SKM-1 (cell line): ENCODE data around the gene AMFR.

Experiments used
- DNase-seq: peaks from one replicate; lab custom pipeline; 2025; ENCODE audit not compliant: unreplicated experiment; lab: John Stamatoyannopoulos, UW

AMFR gene

DNA sequence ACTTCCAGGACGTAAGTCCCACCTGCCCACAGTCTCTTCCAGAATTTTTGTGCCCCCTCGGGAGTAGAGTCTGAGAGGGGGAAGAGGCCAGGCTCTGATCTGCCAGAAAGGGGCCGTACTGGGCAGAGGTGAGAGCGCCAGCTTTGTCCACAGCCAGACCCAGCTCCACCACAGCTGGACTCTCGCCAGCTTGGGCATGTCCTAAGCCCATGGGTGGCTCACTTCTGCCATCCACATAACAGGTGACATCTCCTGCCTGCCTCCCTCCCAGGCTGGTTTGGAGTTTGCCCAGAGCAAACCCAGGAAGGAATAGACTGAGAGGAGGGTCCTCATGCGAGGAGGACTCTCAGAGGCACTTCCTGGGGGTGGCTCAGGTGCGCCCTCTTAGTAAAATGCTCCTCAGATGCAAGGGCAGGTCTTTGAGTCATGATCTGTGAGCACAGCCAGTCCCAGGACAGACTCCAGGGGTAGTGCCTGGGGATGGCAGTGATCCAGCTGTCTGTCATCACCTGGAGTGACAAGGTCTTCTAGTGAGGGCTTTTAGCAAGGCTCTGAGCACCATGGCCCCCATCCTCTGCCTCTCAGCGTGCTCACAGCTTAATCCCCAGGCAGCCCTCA lies 89.2 kb downstream of the AMFR start:
- DNase-seq = no peak

- DNase-seq = no peak
Observed at GRCh38 chr16:56334761-56335160, 90.6 kb downstream of the AMFR start.

DNA sequence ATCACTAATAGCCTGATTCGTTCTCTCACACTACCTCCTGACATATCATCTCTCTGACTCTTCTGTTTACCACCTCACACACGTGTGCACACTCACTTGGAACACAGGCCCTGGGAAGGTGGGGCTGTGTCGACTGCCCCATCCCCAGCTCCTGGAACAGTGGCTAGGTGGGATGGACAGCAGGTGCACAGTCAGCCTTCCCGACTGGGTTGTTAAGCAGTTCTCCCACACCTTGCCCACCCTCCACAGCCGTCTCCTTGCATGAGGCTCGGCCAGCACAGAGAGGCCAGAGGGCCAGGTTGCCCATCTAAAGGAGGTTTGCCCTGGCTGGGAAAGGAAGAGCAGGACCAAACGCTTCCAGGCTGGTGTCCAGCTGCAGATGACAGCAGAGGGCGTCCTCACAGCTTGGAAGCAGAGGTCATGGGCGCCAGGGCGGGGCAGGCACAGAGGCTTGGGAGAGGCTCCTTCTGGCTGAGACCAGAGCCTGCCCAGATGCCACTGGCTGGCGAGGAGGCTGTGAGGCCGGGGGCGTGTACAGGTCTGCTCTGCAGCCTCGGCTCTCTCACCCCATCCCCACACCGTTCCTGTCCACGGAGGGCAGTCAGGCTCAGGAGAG lies 92.8 kb downstream of the AMFR start:
- DNase-seq = no peak

GRCh38 chr16:56331915-56332314 lies 93.4 kb downstream of the AMFR start:
- DNase-seq = no peak

GRCh38 chr16:56331399-56331798 lies 93.9 kb downstream of the AMFR start:
- no peak for DNase-seq

DNA sequence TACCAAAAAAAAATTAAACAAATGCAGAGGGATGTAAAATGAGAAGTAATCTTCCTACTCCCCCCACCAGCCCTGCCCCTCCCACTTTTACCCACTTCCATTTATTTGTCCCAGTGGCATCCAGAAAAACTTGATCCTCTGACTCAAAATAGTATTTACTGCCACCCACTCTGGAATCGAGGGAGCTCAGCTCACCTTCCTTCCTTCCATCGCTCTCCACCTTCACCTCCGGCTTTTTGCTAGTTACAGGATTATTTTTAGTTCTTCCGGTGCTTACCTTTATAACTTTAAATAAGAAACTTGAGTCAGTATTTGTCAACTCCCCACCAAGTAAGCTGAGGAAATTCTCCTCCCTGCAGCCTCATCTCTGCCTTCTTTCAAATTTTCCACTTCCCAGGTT lies 94.9 kb downstream of the AMFR start:
- DNase-seq = no peak

- no peak for DNase-seq
Observed at GRCh38 chr16:56329887-56330286, 95.5 kb downstream of the AMFR start.

DNA sequence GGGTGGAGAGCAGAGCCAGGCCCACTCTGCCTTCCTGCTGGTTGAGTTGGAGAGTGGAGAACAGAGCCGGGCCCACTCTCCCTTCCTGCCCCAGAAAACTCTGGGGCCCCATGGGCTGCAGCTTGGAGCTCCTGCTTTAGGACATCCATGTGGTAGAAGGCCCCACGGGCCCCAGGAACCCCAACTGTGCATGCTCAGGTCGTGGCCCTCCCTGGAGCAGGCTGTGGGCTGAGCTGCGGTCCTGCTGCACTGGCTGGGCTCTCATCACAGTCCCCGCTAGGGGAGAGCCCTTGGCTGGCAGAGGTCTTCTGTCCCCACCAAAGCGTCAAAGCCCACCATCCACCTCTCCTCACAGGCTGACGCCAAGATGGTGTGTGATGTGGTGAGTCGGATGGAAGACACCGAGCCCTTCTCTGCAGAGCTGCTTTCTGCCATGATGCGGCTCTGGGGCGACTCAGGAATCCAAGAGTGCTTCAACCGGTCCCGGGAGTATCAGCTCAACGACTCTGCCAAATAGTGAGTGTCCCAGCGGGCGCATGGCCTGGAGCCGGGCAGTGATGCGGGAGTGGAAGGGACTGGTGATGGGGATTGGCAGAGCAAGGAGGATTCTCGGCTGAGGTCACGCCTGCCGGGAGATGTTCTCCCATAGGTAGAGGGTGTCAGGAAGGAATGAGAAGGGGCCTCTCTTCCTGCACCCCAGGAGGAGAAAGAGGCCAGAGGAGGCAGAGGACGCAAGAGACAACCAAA lies 96.9 kb downstream of the AMFR start:
- DNase-seq = no peak

GRCh38 chr16:56327929-56328258 lies 97.5 kb downstream of the AMFR start:
- DNase-seq = no peak

DNA sequence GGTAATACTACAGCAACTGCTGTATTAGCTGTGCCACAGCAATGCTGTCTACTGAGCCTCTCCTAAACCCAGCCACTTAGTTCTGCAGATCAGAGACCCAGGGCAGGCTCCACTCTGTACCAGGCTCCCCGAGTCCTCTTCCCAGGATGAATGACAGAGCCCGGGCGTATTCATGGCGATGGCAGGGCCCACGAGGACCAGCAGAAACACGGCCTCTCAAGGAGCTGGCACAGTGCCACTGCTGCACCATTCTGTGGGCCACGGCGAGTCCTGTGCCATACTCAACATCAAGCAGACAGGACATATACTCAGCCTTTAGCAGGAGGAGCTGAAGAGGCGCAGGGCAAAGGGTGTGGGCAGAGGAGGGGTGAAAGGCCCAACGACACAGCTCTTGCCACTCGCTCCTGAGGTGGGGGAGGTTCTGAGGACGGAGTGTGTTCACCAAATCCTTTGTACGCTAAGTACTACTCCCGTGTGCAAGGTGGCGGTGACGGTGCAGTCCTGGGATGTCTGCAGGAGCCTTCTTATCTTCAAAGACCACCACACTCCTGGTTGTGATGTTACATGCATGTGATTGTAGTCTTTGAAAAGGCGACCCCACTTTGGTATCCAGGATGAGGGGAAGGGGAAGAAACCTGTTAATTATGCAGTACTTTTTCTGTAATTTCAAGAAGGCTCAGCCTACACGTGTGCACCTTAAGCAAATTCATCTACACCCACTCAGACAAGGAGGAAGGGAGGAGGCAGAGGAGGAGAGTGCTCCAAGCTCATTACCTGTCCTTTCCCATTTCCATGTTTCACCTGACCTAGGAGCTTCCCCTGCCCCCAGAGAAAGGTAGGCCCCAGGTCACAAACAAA lies 98.0 kb downstream of the AMFR start:
- no peak for DNase-seq

DNA sequence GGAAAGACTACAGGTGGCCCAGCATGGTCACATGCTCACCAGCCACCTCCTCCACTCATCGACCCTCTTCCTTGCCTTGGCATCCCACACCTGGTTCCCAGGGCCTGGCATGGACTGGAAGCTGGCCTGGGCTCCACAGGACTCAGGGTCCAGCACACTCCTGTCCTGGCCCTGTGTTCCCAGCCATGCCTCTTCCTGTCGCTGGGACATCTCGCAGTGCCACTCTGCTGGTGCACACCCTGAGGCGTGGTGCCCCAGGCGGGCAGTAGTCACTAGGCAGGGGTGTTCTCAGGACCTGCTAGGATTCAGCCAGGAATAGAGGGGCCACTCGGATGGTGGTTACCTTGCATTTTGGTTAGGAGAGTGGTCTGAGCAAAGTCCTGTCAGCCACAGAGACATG lies 99.4 kb downstream of the AMFR start:
- DNase-seq = no peak

DNA sequence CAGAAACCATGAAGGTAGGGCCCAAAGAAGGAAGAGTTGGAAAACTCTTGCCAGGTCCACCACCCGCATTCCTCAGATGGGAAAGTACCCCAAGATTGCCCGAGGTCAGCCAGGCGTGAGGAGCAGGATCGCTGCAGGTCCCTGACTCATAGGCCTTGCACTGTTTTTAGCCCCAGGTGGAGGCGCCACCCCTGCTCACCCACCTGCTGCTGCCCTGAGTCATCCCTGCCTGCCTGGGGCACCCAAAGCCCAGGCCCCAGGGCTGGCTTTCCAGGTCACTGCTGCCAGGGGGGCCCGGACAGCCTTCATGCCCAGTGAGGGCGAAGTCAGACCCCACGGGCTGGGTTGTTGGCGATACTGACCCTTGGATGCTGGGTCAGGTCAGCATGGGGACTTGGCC lies 100.9 kb downstream of the AMFR start:
- no peak for DNase-seq

DNA sequence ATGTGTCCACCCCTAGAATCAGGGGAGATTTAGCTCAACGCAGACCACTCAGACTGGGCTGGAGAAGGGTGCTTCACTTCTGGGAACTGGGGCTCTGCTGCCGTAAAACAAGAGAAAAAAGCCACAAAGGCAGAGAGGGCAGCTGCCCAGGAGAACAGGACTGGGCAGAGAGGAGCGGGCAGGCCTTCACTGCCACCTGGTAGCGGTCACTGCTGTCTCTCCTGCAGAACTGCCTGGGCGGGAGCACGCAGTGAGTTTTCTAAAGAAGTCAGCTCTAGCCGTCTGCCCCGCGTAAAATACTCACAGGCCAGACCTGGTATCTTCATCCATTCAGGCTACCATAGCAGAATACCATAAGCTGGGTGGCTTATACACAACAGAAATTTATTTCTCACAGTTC lies 103.8 kb downstream of the AMFR start:
- no peak for DNase-seq

DNA sequence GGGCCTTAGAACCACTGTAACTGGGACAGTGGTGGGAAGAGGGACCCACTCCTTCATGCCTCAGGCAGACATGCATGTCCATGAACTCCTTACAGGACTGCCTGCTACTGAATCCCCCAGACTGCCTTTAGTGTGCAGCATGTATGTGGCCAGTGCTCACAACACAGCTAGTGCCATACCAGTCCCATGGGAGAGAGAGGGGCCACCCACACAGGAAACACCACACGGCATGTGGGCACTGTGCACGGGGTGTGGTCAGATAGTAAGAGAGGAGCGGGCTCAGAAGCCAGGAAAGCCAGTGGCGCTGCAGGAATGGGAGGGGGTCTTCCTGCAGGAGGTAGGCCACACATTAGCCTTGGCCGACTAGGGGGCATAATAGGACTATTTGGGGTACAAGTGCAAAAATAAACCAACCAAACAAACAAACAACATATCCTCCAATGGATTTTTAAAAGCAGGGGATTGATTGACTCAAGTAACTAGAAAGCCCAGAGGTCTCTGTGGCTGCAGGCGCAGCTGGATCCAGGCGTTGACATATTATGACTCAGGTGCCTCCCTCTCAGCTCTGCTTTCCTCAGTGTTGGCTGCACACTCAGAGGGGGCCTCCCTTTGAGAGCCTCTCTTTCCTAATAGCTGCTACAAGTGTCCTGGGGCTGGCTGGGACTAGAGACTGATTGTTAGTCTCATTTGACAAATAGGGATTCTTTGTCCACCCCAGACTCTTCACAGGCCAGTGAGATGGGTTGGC lies 104.4 kb downstream of the AMFR start:
- no peak for DNase-seq

- DNase-seq = no peak
Observed at GRCh38 chr16:56320056-56320455, 105.3 kb downstream of the AMFR start.

- no peak for DNase-seq
Observed at GRCh38 chr16:56319376-56319775, 106.0 kb downstream of the AMFR start.

GRCh38 chr16:56318827-56319140 lies 106.6 kb downstream of the AMFR start:
- no peak for DNase-seq

GRCh38 chr16:56317998-56318826 lies 107.1 kb downstream of the AMFR start:
- peak; percentile 68 for DNase-seq

GRCh38 chr16:56316545-56316944 lies 108.8 kb downstream of the AMFR start:
- no peak for DNase-seq

GRCh38 chr16:56315955-56316354 lies 109.4 kb downstream of the AMFR start:
- no peak for DNase-seq
